Testis (tissue), 2 donors: ENCODE data around the gene PLA2G4A.

ENCODE experiments used
- POLR2A ChIP-seq: fragments of 450-650 bp; IDR thresholded peaks from one replicate; pipeline ENCODE4 v1.6.1; 2017; ENCODE audit warnings: antibody characterized with exemption, mild to moderate bottlenecking, moderate library complexity
- TF ChIP-seq, protein P1 (sequence below), 3 experiments: fragments of 450-650 bp in 2 of 3; fragments of 200-600 bp in 1 of 3; sonication (generic) in 1 of 3; IDR thresholded peaks; one replicate each; pipeline ENCODE4 v1.5.1; 2016 to 2019; ENCODE audit warnings: antibody characterized with exemption in 3 of 3, mild to moderate bottlenecking in 2 of 3, moderate library complexity in 1 of 3

DNA sequence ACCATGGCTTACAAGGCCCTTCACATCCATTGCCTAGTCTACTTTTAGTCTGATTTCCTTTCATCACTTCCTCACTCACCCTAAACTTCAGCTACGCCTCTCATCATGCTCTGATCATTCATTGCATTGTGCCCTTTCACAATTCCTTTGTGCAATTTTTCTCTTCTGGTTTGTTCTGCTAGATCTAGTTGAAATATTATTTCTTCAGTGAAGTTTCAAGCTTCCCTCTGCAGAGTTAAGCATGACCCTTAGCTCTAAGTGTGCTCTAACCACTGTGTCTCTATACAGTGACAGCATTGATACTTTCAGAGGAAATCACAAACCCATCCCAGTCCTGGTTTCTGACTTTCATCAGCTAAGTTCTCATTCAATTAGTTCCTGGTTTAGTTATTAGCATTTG, 166.1 kb downstream of the PLA2G4A start:
- TF ChIP-seq, protein P1, sequence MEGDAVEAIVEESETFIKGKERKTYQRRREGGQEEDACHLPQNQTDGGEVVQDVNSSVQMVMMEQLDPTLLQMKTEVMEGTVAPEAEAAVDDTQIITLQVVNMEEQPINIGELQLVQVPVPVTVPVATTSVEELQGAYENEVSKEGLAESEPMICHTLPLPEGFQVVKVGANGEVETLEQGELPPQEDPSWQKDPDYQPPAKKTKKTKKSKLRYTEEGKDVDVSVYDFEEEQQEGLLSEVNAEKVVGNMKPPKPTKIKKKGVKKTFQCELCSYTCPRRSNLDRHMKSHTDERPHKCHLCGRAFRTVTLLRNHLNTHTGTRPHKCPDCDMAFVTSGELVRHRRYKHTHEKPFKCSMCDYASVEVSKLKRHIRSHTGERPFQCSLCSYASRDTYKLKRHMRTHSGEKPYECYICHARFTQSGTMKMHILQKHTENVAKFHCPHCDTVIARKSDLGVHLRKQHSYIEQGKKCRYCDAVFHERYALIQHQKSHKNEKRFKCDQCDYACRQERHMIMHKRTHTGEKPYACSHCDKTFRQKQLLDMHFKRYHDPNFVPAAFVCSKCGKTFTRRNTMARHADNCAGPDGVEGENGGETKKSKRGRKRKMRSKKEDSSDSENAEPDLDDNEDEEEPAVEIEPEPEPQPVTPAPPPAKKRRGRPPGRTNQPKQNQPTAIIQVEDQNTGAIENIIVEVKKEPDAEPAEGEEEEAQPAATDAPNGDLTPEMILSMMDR (IDR thresholded peaks at IDR 0.05) = no peak
- no peak for TF ChIP-seq POLR2A
